Measurements from ENCODE around the gene LIMA1.

- no peak for TF ChIP-seq CTCF (IDR thresholded peaks at IDR 0.05)
- no peak for TF ChIP-seq POLR2A (IDR thresholded peaks at IDR 0.05; ENCODE audit: low read depth)
- no peak for TF ChIP-seq POLR2AphosphoS5 (IDR thresholded peaks at IDR 0.05)
Observed at GRCh38 chr12:50309950-50310349, 26.6 kb upstream of the LIMA1 start.
